WI38 (cell line): ENCODE results near the gene WDR59.

Source experiments
- H3K4me3 ChIP-seq: 2 replicates; pipeline ENCODE4 v1.5.1; 2011; ENCODE audit warnings: low read depth, mild to moderate bottlenecking, control low read depth, low read length
- CTCF ChIP-seq: IDR thresholded peaks from 2 replicates; pipeline ENCODE4 v1.5.1; 2012; ENCODE audit warnings: low read depth, mild to moderate bottlenecking, control low read depth, low read length

The WDR59 gene

GRCh38 chr16:75007443-75007842, 22.5 kb upstream of the WDR59 start:
- no peak for TF ChIP-seq CTCF
- H3K4me3 ChIP-seq = no peak overlapping the region

- no peak overlapping the region for H3K4me3 ChIP-seq
- no peak for TF ChIP-seq CTCF
Observed at GRCh38 chr16:75005697-75006096, 20.8 kb upstream of the WDR59 start.

- H3K4me3 ChIP-seq = no peak overlapping the region
- TF ChIP-seq CTCF = no peak
Observed at GRCh38 chr16:75004460-75004859, 19.5 kb upstream of the WDR59 start.

GRCh38 chr16:75003931-75004330, 19.0 kb upstream of the WDR59 start:
- no peak overlapping the region for H3K4me3 ChIP-seq
- no peak for TF ChIP-seq CTCF

- no peak for TF ChIP-seq CTCF
- H3K4me3 ChIP-seq = no peak overlapping the region
Observed at GRCh38 chr16:75002474-75002873, 17.6 kb upstream of the WDR59 start.

GRCh38 chr16:75000481-75001081, 15.7 kb upstream of the WDR59 start:
- no peak; the same call in 1 of the 2 replicates for TF ChIP-seq CTCF
- H3K4me3 ChIP-seq = peak overlapping the region; percentile 84

GRCh38 chr16:74999609-75000480, 14.9 kb upstream of the WDR59 start:
- H3K4me3 ChIP-seq = peak overlapping the region; percentile 84
- no peak for TF ChIP-seq CTCF
